ENCODE data around the gene CDC34.

DNA sequence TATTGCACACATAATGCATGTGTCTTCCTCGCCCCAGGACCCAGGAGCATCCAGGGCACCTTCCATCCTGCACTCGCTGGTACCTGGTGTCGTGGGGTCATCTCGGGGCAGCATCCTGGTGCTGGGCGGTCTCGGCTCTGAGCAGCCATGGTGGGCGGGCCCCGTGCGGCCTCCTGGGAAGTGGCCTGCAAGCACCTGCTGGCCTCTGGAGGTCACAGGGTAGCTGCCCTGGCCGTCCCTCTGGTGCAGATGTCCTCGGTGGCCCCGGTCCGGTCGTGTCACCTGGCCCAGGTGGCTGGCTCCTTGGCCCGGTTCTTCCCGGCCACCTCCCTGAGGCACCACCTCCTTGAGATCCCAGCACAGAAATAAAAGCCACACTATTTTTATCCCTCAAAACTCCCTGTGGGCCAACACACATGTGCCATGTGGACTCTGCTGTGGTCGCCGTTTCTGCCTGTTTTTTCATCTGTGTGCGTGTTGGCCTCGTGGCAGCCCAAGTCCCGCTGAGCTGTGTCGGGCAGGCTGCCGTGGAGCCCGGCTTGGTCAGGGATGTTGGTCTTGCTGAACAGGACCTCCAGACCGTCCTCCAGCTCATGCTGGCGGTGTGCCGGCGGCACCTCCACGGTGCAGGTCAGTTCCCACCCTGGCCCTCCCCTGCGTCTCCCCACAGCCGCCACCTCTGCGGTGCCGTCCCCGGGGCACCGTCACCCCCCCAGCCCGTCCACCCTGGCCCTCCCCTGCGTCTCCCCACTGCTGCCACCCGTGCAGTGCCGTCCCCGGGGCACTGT lies 7.3 kb downstream of the CDC34 start:
- TF ChIP-seq TAF1 (IDR thresholded peaks at IDR 0.05; ENCODE audit: low read depth) (no peak), CEBPB (IDR thresholded peaks at IDR 0.05) (no peak), CREB1 (IDR thresholded peaks at IDR 0.05; ENCODE audit: low read depth) (no peak)
